Measurements from ENCODE around the gene TBKBP1. TPM values are rescaled to one million over a fixed set of nuclear protein-coding genes. Genes with fewer than 3 reads are reported as not detected.
"Not testable (repeated sequence)": the region's sequence is repeated elsewhere in the genome, so short reads cannot be mapped to it uniquely, and the experiment has no call there.

Gene TBKBP1
- total RNA-seq, 1 donor from 2014 or later: 14.8 TPM

GRCh38 chr17:47678196-47678595, 15.8 kb upstream of the TBKBP1 start:
- intact Hi-C loops (cut with micrococcal nuclease): no loop called here
- DNase-seq: no peak
- Histone ChIP-seq H3K36me3 (peaks cover 96% of the 10 kb centered on the region), H3K4me1 (peaks cover 20% of the 10 kb centered on the region), H3K27me3 (ENCODE audit: low read depth) (no peaks in the 10 kb centered on the region), H3K9me3 (replicated peaks) (no peaks in the 10 kb centered on the region), H3K27ac (replicated peaks) (no peak overlapping the region), H3K4me3 (no peak overlapping the region)
- no peak for TF ChIP-seq CTCF (IDR thresholded peaks at IDR 0.05; ENCODE audit: borderline replicate concordance)

GRCh38 chr17:47682138-47682537, 11.8 kb upstream of the TBKBP1 start:
- Histone ChIP-seq H3K9me3 (replicated peaks) (no peaks in the 10 kb centered on the region), H3K4me3 (no peak overlapping the region), H3K27ac (replicated peaks) (no peak overlapping the region), H3K27me3 (ENCODE audit: low read depth) (no peaks in the 10 kb centered on the region), H3K4me1 (peaks cover 24% of the 10 kb centered on the region), H3K36me3 (peaks cover 80% of the 10 kb centered on the region)
- no peak for DNase-seq
- no peak for TF ChIP-seq CTCF (IDR thresholded peaks at IDR 0.05; ENCODE audit: borderline replicate concordance)
- intact Hi-C loops (cut with micrococcal nuclease): no loop called here

GRCh38 chr17:47682727-47683126, 11.2 kb upstream of the TBKBP1 start:
- intact Hi-C loops (cut with micrococcal nuclease); DNase-seq; H3K27ac ChIP-seq (replicated peaks); H3K4me3 ChIP-seq; H3K9me3 ChIP-seq (replicated peaks); H3K27me3 ChIP-seq (ENCODE audit: low read depth): not testable (repeated sequence)
- Histone ChIP-seq H3K36me3 (peaks cover 74% of the 10 kb centered on the region), H3K4me1 (peaks cover 27% of the 10 kb centered on the region)

- H3K4me3 ChIP-seq: no peak overlapping the region
- intact Hi-C loops (cut with micrococcal nuclease): no loop called here
- H3K27me3 ChIP-seq (ENCODE audit: low read depth): no peaks in the 10 kb centered on the region
- H3K4me1 ChIP-seq: peaks cover 27% of the 10 kb centered on the region
- no peak for DNase-seq
- TF ChIP-seq CTCF (IDR thresholded peaks at IDR 0.05; ENCODE audit: borderline replicate concordance): no peak
- H3K9me3 ChIP-seq (replicated peaks): no peaks in the 10 kb centered on the region
- H3K27ac ChIP-seq (replicated peaks): no peak overlapping the region
- peaks cover 61% of the 10 kb centered on the region for H3K36me3 ChIP-seq
These were observed 9.9 kb upstream of the TBKBP1 start for GRCh38 chr17:47684025-47684424.

DNA sequence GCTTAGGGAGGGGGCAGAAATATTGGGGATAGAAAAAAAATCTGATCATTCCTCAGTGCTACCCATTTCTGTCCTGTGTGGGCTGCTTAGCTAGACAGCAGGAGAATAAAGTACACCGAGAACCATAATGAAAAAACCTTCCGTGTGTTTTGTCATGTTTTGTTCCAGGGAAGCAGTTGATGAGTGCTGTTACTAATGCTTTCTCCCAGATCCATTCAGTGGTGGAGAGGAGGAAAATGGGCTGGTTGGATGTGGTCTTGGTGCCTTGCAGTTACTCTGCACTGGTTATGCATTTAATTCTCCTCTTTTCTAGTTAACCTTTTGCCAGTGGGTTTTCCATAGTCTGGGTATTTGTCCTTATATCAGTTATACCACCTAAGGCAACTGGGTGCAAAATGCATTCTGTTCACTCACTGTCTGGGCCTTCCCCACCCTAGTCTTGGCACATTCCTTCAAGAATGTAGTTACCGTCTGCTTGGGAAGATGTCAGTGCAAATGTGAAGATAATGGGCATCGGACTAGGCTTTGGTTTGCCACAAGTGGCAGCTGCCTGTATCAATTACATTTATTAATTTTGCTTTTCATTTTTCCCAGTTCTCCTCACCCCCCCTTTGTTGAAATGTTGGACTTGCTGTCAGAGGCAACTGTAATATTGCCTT, 9.3 kb upstream of the TBKBP1 start:
- intact Hi-C loops (cut with micrococcal nuclease): no loop called here
- Histone ChIP-seq H3K27me3 (ENCODE audit: low read depth) (no peaks in the 10 kb centered on the region), H3K27ac (replicated peaks) (no peak overlapping the region), H3K9me3 (replicated peaks) (no peaks in the 10 kb centered on the region), H3K4me3 (no peak overlapping the region), H3K36me3 (peaks cover 55% of the 10 kb centered on the region), H3K4me1 (peaks cover 27% of the 10 kb centered on the region)
- DNase-seq: no peak
- TF ChIP-seq CTCF (IDR thresholded peaks at IDR 0.05; ENCODE audit: borderline replicate concordance): no peak

- intact Hi-C loops (cut with micrococcal nuclease): no loop called here
- H3K4me3 ChIP-seq: no peak overlapping the region
- H3K27me3 ChIP-seq (ENCODE audit: low read depth): no peaks in the 10 kb centered on the region
- no peak for TF ChIP-seq CTCF (IDR thresholded peaks at IDR 0.05; ENCODE audit: borderline replicate concordance)
- peak overlapping the region; percentile 4 for H3K27ac ChIP-seq (replicated peaks)
- no peaks in the 10 kb centered on the region for H3K9me3 ChIP-seq (replicated peaks)
- no peak for DNase-seq
- peaks cover 27% of the 10 kb centered on the region for H3K4me1 ChIP-seq
- peaks cover 45% of the 10 kb centered on the region for H3K36me3 ChIP-seq
These were observed 8.2 kb upstream of the TBKBP1 start for GRCh38 chr17:47685556-47686275.
